Stomach (tissue), 9 donors: ENCODE results near the gene C4orf17. TPM values are rescaled to one million over a fixed set of nuclear protein-coding genes. Genes with fewer than 3 reads are reported as not detected.
"Not testable (repeated sequence)": the region's sequence is repeated elsewhere in the genome, so short reads cannot be mapped to it uniquely, and the experiment has no call there.

ENCODE experiments used
- DNase-seq, 2 donors: peaks; one replicate each; pipeline versions ENCODE4 v3.0.0 to v3.0.0-alpha.2; 2013 to 2019
- H3K27ac ChIP-seq, 5 donors: fragments of 200-600 bp in 4 of 5; sonication (generic) in 4 of 5; one replicate each; pipeline ENCODE4 v1.5.1; 2013 to 2019; ENCODE audit warnings: mild to moderate bottlenecking in 1 of 5, moderate library complexity in 1 of 5
- H3K27me3 ChIP-seq, 3 donors: fragments of 200-600 bp; sonication (generic); one replicate each; pipeline ENCODE4 v1.5.1; 2017 to 2019; ENCODE audit warnings: mixed run types in 1 of 3
- H3K36me3 ChIP-seq, 4 donors: fragments of 200-600 bp; sonication (generic); 1 replicate in 3 of 4; 2 replicates in 1 of 4; pipeline ENCODE4 v1.5.1; 2016 to 2019
- H3K4me1 ChIP-seq, 4 donors: fragments of 200-600 bp; sonication (generic); one replicate each; pipeline ENCODE4 v1.5.1; 2016 to 2019
- H3K4me3 ChIP-seq, 4 donors: fragments of 200-600 bp; sonication (generic) in 3 of 4; one replicate each; pipeline ENCODE4 v1.5.1; 2016 to 2019; ENCODE audit warnings: mild to moderate bottlenecking in 1 of 4
- H3K9me3 ChIP-seq, 4 donors: fragments of 200-600 bp; sonication (generic); one replicate each; pipeline ENCODE4 v1.5.1; 2016 to 2019
- EP300 ChIP-seq: sonication (generic); formaldehyde crosslinking; IDR thresholded peaks from one replicate; pipeline ENCODE4 v1.6.1; 2017; ENCODE audit warnings: antibody characterized with exemption
- POLR2A ChIP-seq, 4 donors: fragments of 450-650 bp; IDR thresholded peaks; one replicate each; pipeline ENCODE4 v1.6.1; 2016; ENCODE audit warnings: antibody characterized with exemption in 4 of 4, control low read depth in 2 of 4, mild to moderate bottlenecking in 1 of 4, moderate library complexity in 1 of 4
- POLR2AphosphoS5 ChIP-seq, 3 donors: sonication (generic); formaldehyde crosslinking; IDR thresholded peaks; one replicate each; pipeline ENCODE4 v1.6.1; 2016; ENCODE audit warnings: antibody characterized with exemption in 3 of 3
- WGBS, 5 donors: extraction: QIAGEN DNeasy Blood & Tissue Kit in 3 of 5; methylation state at CpG; one replicate each; pipeline versions ENCODE4 v1.1.5 to v1.1.7; 2013 to 2018; 5-methylcytosine and 5-hydroxymethylcytosine counted together
- intact Hi-C: fragments of 100-400 bp; cut with DNase I; formaldehyde crosslinking; loops from one replicate; pipeline ENCODE4 v1.15.1; 2023; ENCODE audit warnings: low total_unique reads
- polyA plus RNA-seq, 3 donors: library from polyadenylated mRNA; stranded (reverse); fragments of 200-250 nt; gene quantifications; one replicate each; pipeline ENCODE4 v1.2.3, GENCODE V29; 2013
- total RNA-seq, 5 donors: library from RNA; depleted of rRNA; stranded (reverse); fragments of >200 nt; gene quantifications; one replicate each; pipeline versions ENCODE4 v1.1.0 to v1.2.3, GENCODE V29; 2014 to 2016
- TF ChIP-seq, protein P1 (sequence below), 7 experiments: fragments of 450-650 bp in 4 of 7; fragments of 200-600 bp in 3 of 7; sonication (generic) in 3 of 7; IDR thresholded peaks; one replicate each; pipeline ENCODE4 v1.5.1; 2016 to 2019; ENCODE audit warnings: antibody characterized with exemption in 7 of 7, control low read depth in 2 of 7, mild to moderate bottlenecking in 1 of 7
- donor health status: healthy with polysubstance abuse.
- donor health status: Bipolar disorder and iron deficiency.
- donor health status: healthy.

The C4orf17 gene
- total and polyA plus RNA-seq, 8 donors: not detected

DNA sequence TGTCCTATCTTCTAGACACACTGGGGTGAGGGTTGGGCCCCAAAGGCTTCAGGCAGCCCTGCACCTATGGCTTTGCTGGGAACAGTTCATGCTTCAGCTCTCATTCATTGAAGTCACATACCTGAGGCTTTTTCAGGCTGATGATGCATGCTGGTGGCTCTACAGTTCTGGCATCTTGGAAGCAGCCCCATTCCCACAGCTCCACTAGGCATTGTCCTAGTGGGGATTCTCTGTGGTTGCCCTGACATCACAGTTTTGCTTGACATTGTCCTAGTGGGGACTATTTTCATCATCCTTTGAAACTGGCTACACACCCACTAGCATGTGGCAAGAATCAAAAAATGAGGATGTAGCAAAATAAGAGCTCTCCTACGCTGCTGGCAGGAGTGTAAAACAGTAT, 37.7 kb upstream of the C4orf17 start:
- Histone ChIP-seq H3K9me3 (no peaks in the 10 kb centered on the region), H3K27me3 (no peaks in the 10 kb centered on the region), H3K4me3 (no peak overlapping the region), H3K27ac (no peak overlapping the region), H3K4me1 (no peaks in the 10 kb centered on the region), H3K36me3 (no peaks in the 10 kb centered on the region)
- intact Hi-C loops: no loop called here
- WGBS, 5 donors: 48 to 91% (median 85%) methylated on average over 1 of the region's 1 CpG
- DNase-seq: no peak
- TF ChIP-seq, protein P1, sequence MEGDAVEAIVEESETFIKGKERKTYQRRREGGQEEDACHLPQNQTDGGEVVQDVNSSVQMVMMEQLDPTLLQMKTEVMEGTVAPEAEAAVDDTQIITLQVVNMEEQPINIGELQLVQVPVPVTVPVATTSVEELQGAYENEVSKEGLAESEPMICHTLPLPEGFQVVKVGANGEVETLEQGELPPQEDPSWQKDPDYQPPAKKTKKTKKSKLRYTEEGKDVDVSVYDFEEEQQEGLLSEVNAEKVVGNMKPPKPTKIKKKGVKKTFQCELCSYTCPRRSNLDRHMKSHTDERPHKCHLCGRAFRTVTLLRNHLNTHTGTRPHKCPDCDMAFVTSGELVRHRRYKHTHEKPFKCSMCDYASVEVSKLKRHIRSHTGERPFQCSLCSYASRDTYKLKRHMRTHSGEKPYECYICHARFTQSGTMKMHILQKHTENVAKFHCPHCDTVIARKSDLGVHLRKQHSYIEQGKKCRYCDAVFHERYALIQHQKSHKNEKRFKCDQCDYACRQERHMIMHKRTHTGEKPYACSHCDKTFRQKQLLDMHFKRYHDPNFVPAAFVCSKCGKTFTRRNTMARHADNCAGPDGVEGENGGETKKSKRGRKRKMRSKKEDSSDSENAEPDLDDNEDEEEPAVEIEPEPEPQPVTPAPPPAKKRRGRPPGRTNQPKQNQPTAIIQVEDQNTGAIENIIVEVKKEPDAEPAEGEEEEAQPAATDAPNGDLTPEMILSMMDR (IDR thresholded peaks at IDR 0.05): no peak
- no peak for TF ChIP-seq POLR2AphosphoS5 (IDR thresholded peaks at IDR 0.05)
- no peak for TF ChIP-seq POLR2A (IDR thresholded peaks at IDR 0.05)
- TF ChIP-seq EP300: no peak

DNA sequence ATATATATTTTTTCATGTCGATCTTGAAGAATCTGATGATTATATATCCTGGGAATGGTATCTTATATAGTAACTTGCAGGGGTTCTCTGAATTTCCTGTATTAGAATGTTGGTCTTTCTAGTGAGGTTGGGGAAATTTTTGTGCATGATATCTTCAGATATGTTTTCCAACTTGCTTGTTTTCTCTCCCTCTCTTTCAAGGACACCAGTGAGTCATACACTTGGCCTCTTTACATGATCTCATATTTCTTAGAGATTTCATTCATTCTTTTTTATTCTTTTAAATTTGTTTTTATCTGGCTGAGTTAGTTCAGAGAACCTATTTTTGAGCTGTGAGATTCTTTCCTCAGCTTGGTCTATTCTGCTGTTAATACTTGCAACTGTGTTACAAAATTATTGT, 27.2 kb upstream of the C4orf17 start:
- Histone ChIP-seq H3K4me3 (no peak overlapping the region), H3K27ac (no peak overlapping the region), H3K9me3 (peaks cover 12 to 38% (median 32%) of the 10 kb centered on the region in 4 donors), H3K4me1 (no peaks in the 10 kb centered on the region), H3K27me3 (no peaks in the 10 kb centered on the region), H3K36me3 (no peaks in the 10 kb centered on the region)
- DNase-seq: no peak
- intact Hi-C loops: no loop called here
- no peak for TF ChIP-seq POLR2AphosphoS5 (IDR thresholded peaks at IDR 0.05)
- WGBS, 5 donors: 69 to 100% (median 94%) methylated on average over 1 of the region's 1 CpG

- H3K27me3 ChIP-seq: no peaks in the 10 kb centered on the region
- no peak overlapping the region for H3K4me3 ChIP-seq
- TF ChIP-seq POLR2A (IDR thresholded peaks at IDR 0.05) (no peak), EP300 (no peak), POLR2AphosphoS5 (IDR thresholded peaks at IDR 0.05) (no peak)
- TF ChIP-seq, protein P1 (IDR thresholded peaks at IDR 0.05): no peak
- no peaks in the 10 kb centered on the region for H3K36me3 ChIP-seq
- 90 to 100% (median 95%) methylated on average over 1 of the region's 1 CpG for WGBS, 5 donors
- DNase-seq: no peak
- H3K27ac ChIP-seq: no peak overlapping the region
- no peaks in the 10 kb centered on the region for H3K4me1 ChIP-seq
- intact Hi-C loops: no loop called here
- peaks cover 12 to 42% (median 33%) of the 10 kb centered on the region in 4 donors for H3K9me3 ChIP-seq
Observed at GRCh38 chr4:99485212-99485611, 25.6 kb upstream of the C4orf17 start.

GRCh38 chr4:99486648-99487047, 24.2 kb upstream of the C4orf17 start:
- 70 to 82% (median 73%) methylated on average over 3 of the region's 3 CpGs for WGBS, 5 donors
- intact Hi-C loops, H3K4me3 ChIP-seq, H3K4me1 ChIP-seq, DNase-seq, H3K27ac ChIP-seq, H3K36me3 ChIP-seq, H3K27me3 ChIP-seq: not testable (repeated sequence)
- H3K9me3 ChIP-seq: peaks cover 12 to 48% (median 37%) of the 10 kb centered on the region in 4 donors

- WGBS, 5 donors: 57 to 76% (median 68%) methylated on average over 4 of the region's 4 CpGs
- TF ChIP-seq, protein P1 (IDR thresholded peaks at IDR 0.05): no peak
- TF ChIP-seq POLR2AphosphoS5 (IDR thresholded peaks at IDR 0.05) (no peak), EP300 (no peak), POLR2A (IDR thresholded peaks at IDR 0.05) (no peak)
- DNase-seq: no peak
- Histone ChIP-seq H3K4me1 (no peaks in the 10 kb centered on the region), H3K4me3 (no peak overlapping the region), H3K27me3 (no peaks in the 10 kb centered on the region), H3K36me3 (no peaks in the 10 kb centered on the region), H3K9me3 (peaks cover 12 to 64% (median 49%) of the 10 kb centered on the region in 4 donors), H3K27ac (no peak overlapping the region)
- intact Hi-C loops: no loop called here
Observed at GRCh38 chr4:99490286-99490685, 20.5 kb upstream of the C4orf17 start.
